H1 (cell line): ENCODE data around the gene C1orf21. TPM values are rescaled to one million over a fixed set of nuclear protein-coding genes. Genes with fewer than 3 reads are reported as not detected.

Source experiments
- CTCF ChIA-PET: fragments of 300-600 bp; sonication (Branson Sonifier 250); formaldehyde crosslinking; loops from one replicate; lab custom pipeline; 2021; ENCODE audit not compliant: partially characterized antibody; lab: Charles Lee
- POLR2A ChIA-PET: fragments of 300-600 bp; sonication (Branson Sonifier 250); formaldehyde crosslinking; loops from one replicate; lab custom pipeline; 2021; ENCODE audit warnings: inconsistent platforms; ENCODE audit not compliant: partially characterized antibody; lab: Charles Lee
- DNase-seq, 2 experiments: peaks; one replicate each; pipeline versions ENCODE4 v3.0.0 to v3.0.0-alpha.2; 2010 to 2022; ENCODE audit warnings: low spot score in 2 of 2, low read depth in 1 of 2, mixed read lengths in 1 of 2
- FAIRE-seq: peaks from 2 replicates; lab custom pipeline; 2011; peaks lifted over from hg19 to GRCh38; lab: Jason Lieb, UNC
- H2AFZ ChIP-seq: 2 replicates; pipeline ENCODE4 v1.8.1; 2012; ENCODE audit warnings: low read length, inconsistent platforms
- H2AK5ac ChIP-seq: 2 replicates; pipeline ENCODE4 v1.6.1; 2013; ENCODE audit warnings: low read depth, low read length
- H2BK120ac ChIP-seq: replicated peaks from 2 replicates; pipeline ENCODE3; 2013; ENCODE audit warnings: low read depth, low read length, inconsistent platforms
- H2BK12ac ChIP-seq: 2 replicates; pipeline ENCODE4 v1.6.1; 2013; ENCODE audit warnings: low read depth, low read length
- H2BK15ac ChIP-seq: 2 replicates; pipeline ENCODE4 v1.6.1; 2013; ENCODE audit warnings: low read length
- H2BK20ac ChIP-seq: 2 replicates; pipeline ENCODE4 v1.6.1; 2013; ENCODE audit warnings: low read length
- H2BK5ac ChIP-seq: 2 replicates; pipeline ENCODE4 v1.6.1; 2013; ENCODE audit warnings: low read depth, low read length
- H3K14ac ChIP-seq: 2 replicates; pipeline ENCODE4 v1.6.1; 2013; ENCODE audit warnings: inconsistent platforms; ENCODE audit not compliant: insufficient read length
- H3K18ac ChIP-seq: 2 replicates; pipeline ENCODE4 v1.6.1; 2013; ENCODE audit warnings: low read length; ENCODE audit errors: extremely low read depth
- H3K23ac ChIP-seq: 2 replicates; pipeline ENCODE4 v1.6.1; 2013; ENCODE audit warnings: inconsistent platforms; ENCODE audit not compliant: insufficient read length
- H3K23me2 ChIP-seq: 2 replicates; pipeline ENCODE4 v1.6.1; 2013; ENCODE audit warnings: low read depth, low read length
- H3K27ac ChIP-seq: 2 replicates; pipeline ENCODE4 v1.6.1; 2011; ENCODE audit warnings: low read depth, low read length, inconsistent platforms
- H3K27me3 ChIP-seq, 4 experiments: replicated peaks in 1 of 4; 1 replicate in 1 of 4; 2 replicates in 3 of 4; pipeline versions ENCODE4 v1.6.1 to v1.8.1; 2011 to 2013; ENCODE audit warnings: low read length in 3 of 4, mild to moderate bottlenecking in 3 of 4, inconsistent platforms in 2 of 4, mixed read lengths in 2 of 4, moderate library complexity in 1 of 4; ENCODE audit not compliant: control insufficient read depth in 3 of 4, insufficient read depth in 3 of 4; ENCODE audit errors: extremely low read depth in 1 of 4
- H3K36me3 ChIP-seq, 4 experiments: 2 replicates each; pipeline versions ENCODE4 v1.6.1 to v1.8.1; 2011 to 2013; ENCODE audit warnings: mild to moderate bottlenecking in 4 of 4, low read length in 3 of 4, moderate library complexity in 2 of 4, control low read depth in 1 of 4, inconsistent platforms in 1 of 4; ENCODE audit not compliant: insufficient read depth in 4 of 4, control insufficient read depth in 2 of 4
- H3K4ac ChIP-seq: replicated peaks from 2 replicates; pipeline ENCODE3; 2013; ENCODE audit warnings: low read length, low read depth, mixed read lengths, inconsistent platforms; ENCODE audit not compliant: insufficient read length
- H3K4me1 ChIP-seq, 4 experiments: replicated peaks in 1 of 4; 1 replicate in 1 of 4; 2 replicates in 3 of 4; pipeline versions ENCODE4 v1.6.1 to v1.8.1; 2011 to 2013; ENCODE audit warnings: low read length in 3 of 4, inconsistent platforms in 2 of 4, mixed read lengths in 1 of 4; ENCODE audit not compliant: insufficient read depth in 4 of 4, control insufficient read depth in 3 of 4
- H3K4me2 ChIP-seq, 2 experiments: 2 replicates each; pipeline versions ENCODE4 v1.6.1 to v1.8.1; 2011 to 2013; ENCODE audit warnings: low read depth in 2 of 2, low read length in 2 of 2, control low read depth in 1 of 2, inconsistent platforms in 1 of 2, mild to moderate bottlenecking in 1 of 2; ENCODE audit not compliant: insufficient read depth in 1 of 2
- H3K4me3 ChIP-seq, 4 experiments: fragments of 200-600, 300-600 bp in 1 of 4; sonication (generic), shearing (Covaris generic), sonication (Bioruptor Twin) in 1 of 4; 2 replicates each; pipeline versions ENCODE4 v1.5.1 to v1.8.1; 2011 to 2016; ENCODE audit warnings: low read length in 4 of 4, low read depth in 3 of 4, control low read depth in 2 of 4, inconsistent platforms in 2 of 4, mild to moderate bottlenecking in 2 of 4, mixed read lengths in 1 of 4, moderate library complexity in 1 of 4; ENCODE audit not compliant: insufficient read depth in 2 of 4; ENCODE audit errors: extremely low read depth in 1 of 4
- H3K56ac ChIP-seq: replicated peaks from 2 replicates; pipeline ENCODE3; 2013; ENCODE audit warnings: low read depth, mild to moderate bottlenecking, mixed read lengths, low read length, inconsistent platforms; ENCODE audit not compliant: insufficient read length
- H3K79me1 ChIP-seq: 2 replicates; pipeline ENCODE4 v1.6.1; 2013; ENCODE audit warnings: low read depth, low read length, control low read depth
- H3K79me2 ChIP-seq, 2 experiments: 2 replicates each; pipeline versions ENCODE4 v1.6.1 to v1.8.1; 2012 to 2013; ENCODE audit warnings: low read length in 2 of 2, mild to moderate bottlenecking in 2 of 2, inconsistent platforms in 1 of 2; ENCODE audit not compliant: insufficient read depth in 2 of 2, control insufficient read depth in 1 of 2
- H3K9ac ChIP-seq, 4 experiments: replicated peaks in 1 of 4; 1 replicate in 1 of 4; 2 replicates in 3 of 4; pipeline versions ENCODE4 v1.6.1 to v1.8.1; 2011 to 2013; ENCODE audit warnings: low read depth in 3 of 4, low read length in 3 of 4, control low read depth in 2 of 4, mild to moderate bottlenecking in 2 of 4, moderate library complexity in 2 of 4, inconsistent platforms in 1 of 4; ENCODE audit errors: extremely low read depth in 1 of 4
- H3K9me3 ChIP-seq, 2 experiments: 2 replicates each; pipeline versions ENCODE4 v1.6.1 to v1.8.1; 2012 to 2013; ENCODE audit warnings: mild to moderate bottlenecking in 2 of 2, moderate library complexity in 2 of 2, control low read depth in 1 of 2, inconsistent platforms in 1 of 2, low read depth in 1 of 2, low read length in 1 of 2, mixed read lengths in 1 of 2; ENCODE audit not compliant: insufficient read depth in 2 of 2
- H4K20me1 ChIP-seq, 2 experiments: replicated peaks in 1 of 2; 2 replicates each; pipeline versions ENCODE3 to v1.8.1; 2011 to 2013; ENCODE audit warnings: inconsistent platforms in 2 of 2, low read length in 2 of 2, mild to moderate bottlenecking in 1 of 2; ENCODE audit not compliant: insufficient read depth in 2 of 2, control insufficient read depth in 1 of 2
- H4K5ac ChIP-seq: 2 replicates; pipeline ENCODE4 v1.6.1; 2013; ENCODE audit warnings: low read length, low read depth, mixed read lengths, inconsistent platforms; ENCODE audit not compliant: insufficient read length
- H4K8ac ChIP-seq: 2 replicates; pipeline ENCODE4 v1.8.0; 2013; ENCODE audit warnings: mild to moderate bottlenecking, moderate library complexity, low read length, inconsistent platforms; ENCODE audit not compliant: insufficient read depth; ENCODE audit errors: extremely low read depth
- H4K91ac ChIP-seq: replicated peaks from 2 replicates; pipeline ENCODE3; 2013; ENCODE audit warnings: low read length, mixed read lengths, inconsistent platforms; ENCODE audit not compliant: insufficient read length
- CBX8 ChIP-seq: fragments of 300-800, 300-1000 bp; sonication (generic); IDR thresholded peaks from 2 replicates; pipeline ENCODE4 v1.7.1; 2016; ENCODE audit warnings: low read depth, low read length, borderline replicate concordance
- CHD2 ChIP-seq: IDR thresholded peaks from 2 replicates; pipeline ENCODE4 v1.6.1; 2012; ENCODE audit warnings: low read length, improper control_type of control experiment
- CREB1 ChIP-seq: IDR thresholded peaks from 2 replicates; pipeline ENCODE4 v1.6.1; 2012; ENCODE audit warnings: inconsistent platforms
- KDM1A ChIP-seq: fragments of 200-600, 300-600 bp; sonication (generic); IDR thresholded peaks from 2 replicates; pipeline ENCODE4 v1.7.1; 2016; ENCODE audit warnings: mild to moderate bottlenecking, low read length, borderline replicate concordance
- MAFK ChIP-seq: IDR thresholded peaks from 2 replicates; pipeline ENCODE4 v1.6.1; 2012; ENCODE audit warnings: low read depth, mild to moderate bottlenecking, improper control_type of control experiment, low read length
- NANOG ChIP-seq: IDR thresholded peaks from 2 replicates; pipeline ENCODE4 v1.6.1; 2011; ENCODE audit warnings: low read length, low read depth, mild to moderate bottlenecking, inconsistent platforms; ENCODE audit not compliant: insufficient read depth, poor library complexity, severe bottlenecking
- POLR2A ChIP-seq, 2 experiments: IDR thresholded peaks; 1 replicate in 1 of 2; 2 replicates in 1 of 2; pipeline ENCODE4 v1.6.1; 2011; ENCODE audit warnings: low read depth in 2 of 2, low read length in 2 of 2, mild to moderate bottlenecking in 2 of 2; ENCODE audit errors: control extremely low read depth in 1 of 2
- WGBS, 2 experiments: shearing (Covaris generic) in 1 of 2; methylation state at CpG; one replicate each; pipeline versions ENCODE4 v1.1.6 to v1.1.7; 2013 to 2015; ENCODE audit warnings: low lambda C conversion rate in 2 of 2, mixed read lengths in 2 of 2, inconsistent platforms in 1 of 2, low coverage in 1 of 2, missing lambda C conversion rate in 1 of 2; ENCODE audit not compliant: insufficient replicate concordance in 2 of 2, insufficient coverage in 1 of 2, insufficient read length in 1 of 2; ENCODE audit errors: extremely low coverage in 1 of 2, missing lambda C conversion rate in 1 of 2; 5-methylcytosine and 5-hydroxymethylcytosine counted together
- polyA plus RNA-seq, 7 experiments: library from polyadenylated mRNA; depleted of rRNA in 3 of 7; stranded (reverse) in 5 of 7; unstranded in 2 of 7; fragments of >200 nt in 5 of 7; fragments of 200-250 nt in 2 of 7; gene quantifications; 1 replicate in 5 of 7; 2 replicates in 1 of 7; 4 replicates in 1 of 7; pipeline versions ENCODE4 v1.2.1 to v1.2.3, GENCODE V29; 2011 to 2013; ENCODE audit warnings: missing spikeins in 2 of 7, mixed read lengths in 2 of 7
- total RNA-seq: library from RNA; stranded (reverse); fragmentation: NEBNext Ultra II Directional; extraction: Animal tissue kit (Norgen Biotek cat#: 25700); gene quantifications from 2 replicates; pipeline ENCODE4 v1.2.1, GENCODE V29; 2021

C1orf21 gene
- total and polyA plus RNA-seq, 2 of the 8 experiments (the other 6 are each of a cell fraction or from before 2014, with no cell fraction given), result 16.6 to 51.0 TPM

DNA sequence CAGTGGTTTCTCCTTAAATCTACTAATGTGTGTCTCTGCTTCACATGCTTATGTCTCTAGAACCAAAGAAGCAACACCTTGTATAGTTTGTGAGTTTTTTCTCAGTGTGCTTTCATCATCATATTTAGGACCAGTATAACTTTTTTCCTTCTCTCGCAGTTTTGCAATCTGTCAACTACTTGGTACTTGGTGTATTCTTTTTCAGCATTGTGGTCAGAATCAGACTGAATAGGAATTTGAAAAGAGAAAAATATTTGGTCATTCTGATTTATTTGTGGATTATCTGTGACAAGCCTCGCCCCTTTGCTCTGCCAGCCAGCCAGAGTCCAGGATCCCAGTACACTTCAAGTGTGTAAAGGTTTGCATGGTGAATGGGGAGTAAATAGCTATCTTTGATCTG, 122.3 kb downstream of the C1orf21 start:
- Histone ChIP-seq H3K9me3 (no peaks in the 10 kb centered on the region), H2AFZ (no peak overlapping the region), H3K79me2 (peaks cover 0 to 17% of the 10 kb centered on the region in 2 experiments; a peak in 2 of 4 replicates), H2AK5ac (no peak overlapping the region), H3K4ac (no peak overlapping the region), H4K5ac (no peak overlapping the region), H2BK120ac (no peak overlapping the region), H3K36me3 (peaks cover 0 to 9% (median 1%) of the 10 kb centered on the region in 4 experiments; a peak in 3 of 8 replicates), H4K8ac (no peak overlapping the region), H3K4me2 (no peak overlapping the region), H3K23me2 (no peaks in the 10 kb centered on the region), H3K18ac (no peak overlapping the region), H3K23ac (no peak overlapping the region), H3K14ac (no peak overlapping the region), H3K4me1 (peaks cover under 1 to 5% (median 2%) of the 10 kb centered on the region in 4 experiments; a peak in 6 of 7 replicates), H2BK5ac (no peak overlapping the region), H3K56ac (no peak overlapping the region), H2BK20ac (no peak overlapping the region), H3K4me3 (no peak overlapping the region), H2BK15ac (no peak overlapping the region), H3K79me1 (no peaks in the 10 kb centered on the region; the same call in 1 of the 2 replicates), H2BK12ac (no peak overlapping the region), H3K27ac (no peak overlapping the region), H4K20me1 (no peaks in the 10 kb centered on the region), H3K9ac (no peak overlapping the region), H4K91ac (no peak overlapping the region), H3K27me3 (no peaks in the 10 kb centered on the region)
- TF ChIP-seq POLR2A (IDR thresholded peaks at IDR 0.05; ENCODE audit: control extremely low read depth in 1 of 2, low read depth in 2 of 2, low read length in 2 of 2), result no peak
- TF ChIP-seq MAFK, result no peak
- no peak for TF ChIP-seq CREB1
- no peak for TF ChIP-seq NANOG
- TF ChIP-seq CBX8, result no peak
- TF ChIP-seq CHD2, result no peak
- TF ChIP-seq KDM1A, result no peak
- DNase-seq (no peak), FAIRE-seq (no peak)
- 92% methylated on average over 2 of the region's 2 CpGs; no CpG with 5 or more reads in 1 of the 2 experiments for WGBS, 2 experiments
- ChIA-PET CTCF (interaction anchor here (0.6 to 1.8 kb wide), 5 partner anchors 8 to 785 kb away, joined by 3 to 5 read pairs (median 3); no protein-coding TSS in a partner anchor), POLR2A (no interaction called here)
